HepG2 (cell line): ENCODE measurements around the gene CCL7. TPM values are rescaled to one million over a fixed set of nuclear protein-coding genes. Genes with fewer than 3 reads are reported as not detected.

Source experiments
- ATAC-seq: fragments of 200-7000 bp; cut with Tn5 transposase; 3 replicates; pipeline ENCODE4 v1.9.1; 2020; ENCODE audit warnings: mild to moderate bottlenecking, moderate library complexity
- BruUV-seq: library from RNA; stranded (reverse); fragments of 400-500 nt; replicated peaks from 2 replicates; lab custom pipeline; 2021; lab: Mats Ljungman, UMichigan
- CTCF ChIA-PET: fragments of 300-600 bp; formaldehyde crosslinking; extraction: SDS; loops from one replicate; lab custom pipeline; 2021; ENCODE audit warnings: low total read pairs, inconsistent platforms, low intra/inter-chr PET ratio; lab: Yijun Ruan, JAX
- POLR2A ChIA-PET: fragments of 350-600 bp; sonication (Branson Sonifier 250); formaldehyde crosslinking; loops from one replicate; lab custom pipeline; 2020; ENCODE audit warnings: antibody characterized with exemption, inconsistent platforms; lab: Yijun Ruan, JAX
- DNase-seq: peaks from one replicate; pipeline ENCODE4 v3.0.0-alpha.2; 2015; ENCODE audit warnings: low spot score
- FAIRE-seq: peaks from 3 replicates; lab custom pipeline; 2011; peaks lifted over from hg19 to GRCh38; lab: Jason Lieb, UNC
- H2AFZ ChIP-seq: one replicate; pipeline ENCODE4 v1.6.1; 2011; ENCODE audit warnings: low read length, inconsistent platforms
- H3K27ac ChIP-seq: fragments of 300-600 bp; 3 replicates; pipeline ENCODE4 v1.8.0; 2011; ENCODE audit warnings: mixed run types, mild to moderate bottlenecking, mixed read lengths, low read length, inconsistent platforms; ENCODE audit not compliant: insufficient read depth; ENCODE audit errors: extremely low read length
- H3K27me3 ChIP-seq, 2 experiments: fragments of 200-600 bp in 1 of 2; 2 replicates in 1 of 2; 3 replicates in 1 of 2; pipeline versions ENCODE4 v1.6.0 to v1.8.0; 2011; ENCODE audit warnings: low read length in 2 of 2, mild to moderate bottlenecking in 2 of 2, moderate library complexity in 2 of 2, inconsistent platforms in 1 of 2; ENCODE audit not compliant: insufficient read depth in 2 of 2, control insufficient read depth in 1 of 2
- H3K36me3 ChIP-seq, 2 experiments: fragments of 200-600 bp in 1 of 2; replicated peaks in 1 of 2; 2 replicates in 1 of 2; 3 replicates in 1 of 2; pipeline versions ENCODE4 v1.5.1 to v1.8.0; 2011; ENCODE audit warnings: low read length in 2 of 2, inconsistent platforms in 1 of 2; ENCODE audit not compliant: insufficient read depth in 2 of 2, control insufficient read depth in 1 of 2
- H3K4me1 ChIP-seq: 2 replicates; pipeline ENCODE4 v1.5.1; 2012; ENCODE audit warnings: low read length, inconsistent platforms; ENCODE audit not compliant: insufficient read depth
- H3K4me2 ChIP-seq: 2 replicates; pipeline ENCODE4 v1.6.0; 2011; ENCODE audit warnings: low read depth, low read length, inconsistent platforms
- H3K4me3 ChIP-seq, 3 experiments: fragments of 200-600 bp in 1 of 3; sonication (generic), shearing (Covaris generic) in 1 of 3; replicated peaks in 1 of 3; 2 replicates each; pipeline ENCODE4 v1.5.1; 2011 to 2016; ENCODE audit warnings: low read length in 3 of 3, inconsistent platforms in 2 of 3, low read depth in 2 of 3, mild to moderate bottlenecking in 2 of 3, control low read depth in 1 of 3, mixed read lengths in 1 of 3; ENCODE audit not compliant: insufficient read depth in 1 of 3
- H3K79me2 ChIP-seq: one replicate; pipeline ENCODE4 v1.6.1; 2011; ENCODE audit warnings: low read length, inconsistent platforms; ENCODE audit not compliant: insufficient read depth
- H3K9ac ChIP-seq: 2 replicates; pipeline ENCODE4 v1.6.0; 2011; ENCODE audit warnings: mild to moderate bottlenecking, low read depth, low read length, inconsistent platforms; ENCODE audit not compliant: insufficient read depth
- H3K9me3 ChIP-seq: 2 replicates; pipeline ENCODE4 v1.5.1; 2012; ENCODE audit warnings: mild to moderate bottlenecking, low read length
- H4K20me1 ChIP-seq: 2 replicates; pipeline ENCODE4 v1.6.0; 2011; ENCODE audit warnings: inconsistent platforms, mild to moderate bottlenecking, low read length, moderate library complexity; ENCODE audit not compliant: insufficient read depth
- ATAD3A ChIP-seq: sonication (generic); formaldehyde crosslinking; IDR thresholded peaks from 2 replicates; pipeline ENCODE4 v1.4.0; 2020; ENCODE audit warnings: missing genetic modification reagents
- DBP ChIP-seq: sonication (generic); formaldehyde crosslinking; IDR thresholded peaks from 2 replicates; pipeline ENCODE4 v1.4.0; 2020; ENCODE audit warnings: missing genetic modification reagents; ENCODE audit errors: not compliant biosample characterization
- HNRNPK ChIP-seq: fragments of 200-400 bp; formaldehyde crosslinking; IDR thresholded peaks from 2 replicates; pipeline ENCODE4 v1.6.1; 2018; ENCODE audit warnings: low read length, low read depth, moderate library complexity, mild to moderate bottlenecking; ENCODE audit not compliant: poor library complexity, severe bottlenecking
- MED8 ChIP-seq: sonication (generic); formaldehyde crosslinking; IDR thresholded peaks from 2 replicates; pipeline ENCODE4 v1.8.1; 2023; ENCODE audit warnings: mild to moderate bottlenecking, missing genetic modification reagents; ENCODE audit not compliant: insufficient replicate concordance
- U2AF2 ChIP-seq: fragments of 200-400 bp; formaldehyde crosslinking; IDR thresholded peaks from 2 replicates; pipeline ENCODE4 v1.6.1; 2017; ENCODE audit warnings: low read depth, mild to moderate bottlenecking, low read length
- ZBTB10 ChIP-seq: sonication (generic); formaldehyde crosslinking; IDR thresholded peaks from 2 replicates; pipeline ENCODE4 v1.4.0; 2020; ENCODE audit warnings: missing genetic modification reagents, borderline replicate concordance
- ZNF232 ChIP-seq: sonication (generic); formaldehyde crosslinking; IDR thresholded peaks from 2 replicates; pipeline ENCODE4 v1.4.0; 2020; ENCODE audit warnings: missing genetic modification reagents, borderline replicate concordance
- ZNF546 ChIP-seq: sonication (generic); formaldehyde crosslinking; conservative IDR thresholded peaks from 2 replicates; pipeline ENCODE4 v1.8.1; 2023; ENCODE audit warnings: mild to moderate bottlenecking, missing genetic modification reagents
- ZNF607 ChIP-seq: sonication (generic); formaldehyde crosslinking; IDR thresholded peaks from 2 replicates; pipeline ENCODE4 v1.5.1; 2020; ENCODE audit warnings: missing genetic modification reagents, mild to moderate bottlenecking, borderline replicate concordance
- ZNF773 ChIP-seq: sonication (generic); formaldehyde crosslinking; IDR thresholded peaks from 2 replicates; pipeline ENCODE4 v1.4.0; 2020; ENCODE audit warnings: missing genetic modification reagents, borderline replicate concordance
- WGBS: methylation state at CpG from one replicate; pipeline ENCODE4 v1.1.6; 2017; ENCODE audit warnings: low lambda C conversion rate; 5-methylcytosine and 5-hydroxymethylcytosine counted together
- in situ Hi-C: cut with HindIII; loops from 2 replicates; pipeline ENCODE4 v1.10.0; 2017; ENCODE audit warnings: low pct_unique_long_range_greater_than_20kb; ENCODE audit not compliant: extremely low pct_ligation_motif_present
- intact Hi-C: fragments of 100-400 bp; cut with micrococcal nuclease; formaldehyde crosslinking; loops from one replicate; pipeline ENCODE4 v1.10.0; 2022; ENCODE audit not compliant: unreplicated experiment
- polyA plus RNA-seq, 8 experiments: library from polyadenylated mRNA; depleted of rRNA in 3 of 8; stranded (reverse) in 7 of 8; unstranded in 1 of 8; fragments of >200 nt; fragmentation: Illumina TruSeq in 4 of 8; extraction: Trizol in 4 of 8; gene quantifications; 2 replicates each; pipeline versions ENCODE4 v1.2.1 to v1.2.3, GENCODE V29; 2011 to 2016; ENCODE audit warnings: low read depth in 4 of 8, missing spikeins in 1 of 8, mixed read lengths in 1 of 8; ENCODE audit not compliant: insufficient read depth in 1 of 8
- total RNA-seq, 5 experiments: library from RNA; depleted of rRNA; stranded (reverse); fragments of >200 nt; fragmentation: Illumina TruSeq; extraction: Trizol; gene quantifications; 2 replicates each; pipeline ENCODE4 v1.2.3, GENCODE V29; 2016; ENCODE audit warnings: low read depth in 1 of 5

Gene CCL7
- total and polyA plus RNA-seq, 2 of the 13 experiments (the other 11 are each of a cell fraction or from before 2014, with no cell fraction given): not detected

- intact Hi-C loops: no loop called here
- no peak for ATAC-seq
- Histone ChIP-seq H4K20me1 (no peaks in the 10 kb centered on the region), H2AFZ (no peak overlapping the region), H3K4me3 (no peak overlapping the region), H3K9ac (no peak overlapping the region), H3K79me2 (no peaks in the 10 kb centered on the region), H3K9me3 (no peaks in the 10 kb centered on the region), H3K36me3 (no peaks in the 10 kb centered on the region), H3K4me1 (no peaks in the 10 kb centered on the region), H3K27me3 (no peaks in the 10 kb centered on the region), H3K4me2 (no peak overlapping the region), H3K27ac (no peak overlapping the region)
- in situ Hi-C loops: no loop called here
- ChIA-PET CTCF (no interaction called here), POLR2A (no interaction called here)
- no TSS peak for BruUV-seq
- TF ChIP-seq U2AF2: no peak
- no peak for TF ChIP-seq ZNF773
- no peak for TF ChIP-seq HNRNPK
- no peak for TF ChIP-seq ZNF232 (CRISPR knock-in tag)
- TF ChIP-seq ZNF607 (CRISPR knock-in tag): no peak
- TF ChIP-seq ATAD3A (CRISPR knock-in tag): no peak
- no peak for TF ChIP-seq DBP (CRISPR knock-in tag)
- TF ChIP-seq ZBTB10 (CRISPR knock-in tag): no peak
- TF ChIP-seq MED8 (CRISPR knock-in tag): no peak
- TF ChIP-seq ZNF546 (CRISPR knock-in tag): no peak
- no peak for DNase-seq
- FAIRE-seq: no peak
- 12% methylated on average over 2 of the region's 2 CpGs for WGBS
Measured at GRCh38 chr17:34299027-34299426, 29.0 kb downstream of the CCL7 start.
